HG02973 (cell line): ENCODE results near the gene RGS6.

Experiments used
- ATAC-seq: cut with Tn5 transposase; IDR thresholded peaks from one replicate; pipeline ENCODE4 v1.9.1; 2021; ENCODE audit warnings: moderate library complexity; ENCODE audit not compliant: unreplicated experiment

Gene RGS6

DNA sequence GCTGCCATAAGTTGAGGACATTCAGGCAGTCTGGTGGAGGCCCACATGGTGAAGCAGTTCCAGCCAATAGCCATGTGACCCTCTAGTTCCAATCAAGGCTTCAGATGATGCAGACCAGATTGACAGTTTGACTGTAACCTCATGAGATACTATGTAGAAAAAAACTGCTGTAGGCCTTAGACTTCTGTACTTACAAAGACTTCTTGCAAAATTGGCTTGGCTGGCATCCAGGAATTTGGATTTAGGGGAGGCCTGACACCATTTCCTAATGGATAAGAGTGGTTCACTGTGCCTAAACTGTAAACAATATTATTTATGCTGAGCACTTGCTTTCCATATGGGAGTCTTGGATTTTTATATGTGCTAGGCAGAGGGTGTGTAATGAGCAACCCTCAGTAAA lies 76.4 kb downstream of the RGS6 start:
- ATAC-seq: no peak

- no peak for ATAC-seq
These were observed 78.2 kb downstream of the RGS6 start for GRCh38 chr14:72010474-72010873.

- ATAC-seq: no peak
These were observed 81.6 kb downstream of the RGS6 start for GRCh38 chr14:72013721-72014345.

GRCh38 chr14:72014486-72014885 lies 82.3 kb downstream of the RGS6 start:
- no peak for ATAC-seq

- no peak for ATAC-seq
These were observed 85.1 kb downstream of the RGS6 start for GRCh38 chr14:72017290-72017689.

DNA sequence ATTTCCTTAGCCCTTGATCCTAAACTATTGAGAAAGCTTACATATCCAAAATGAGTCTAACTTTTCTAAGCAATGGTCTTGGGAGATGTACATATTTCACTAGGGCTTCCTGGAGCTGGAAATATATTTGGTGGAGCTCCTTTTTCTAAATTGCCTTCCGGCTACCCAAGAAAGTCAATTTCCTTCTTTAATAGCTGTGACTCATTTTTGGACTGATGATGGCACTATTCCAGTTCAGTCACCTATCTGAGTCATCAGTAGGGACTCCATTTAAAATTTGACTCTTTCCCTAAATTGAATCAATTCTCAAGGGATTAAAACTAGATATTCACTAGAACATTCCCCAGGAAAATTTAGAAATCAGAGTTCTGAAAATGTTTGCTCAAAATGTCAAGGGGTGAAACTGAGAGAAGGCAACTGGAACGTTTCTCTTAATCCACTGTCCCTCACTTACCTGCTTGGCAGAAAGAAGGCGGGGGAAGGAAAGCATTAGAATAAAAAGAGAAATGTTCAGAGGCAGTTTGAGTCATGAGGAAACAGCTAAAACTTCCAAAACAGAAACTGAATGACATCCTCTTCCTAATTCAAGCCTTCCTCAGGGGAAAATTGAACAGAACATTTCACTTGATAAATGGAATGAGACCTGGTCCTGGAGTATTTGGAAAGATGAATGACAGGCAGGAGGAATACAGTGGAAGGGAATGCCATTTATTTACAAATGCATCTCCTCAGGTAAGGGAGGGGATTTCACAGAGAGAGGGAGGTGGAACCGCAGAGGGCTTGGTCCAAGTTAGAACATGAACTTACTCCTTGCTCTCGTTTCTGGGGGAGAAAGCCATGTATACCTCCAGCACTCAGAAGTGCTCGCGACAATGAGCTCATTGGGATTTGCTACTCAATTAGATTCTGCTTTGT lies 91.2 kb downstream of the RGS6 start:
- ATAC-seq: no peak

- ATAC-seq: no peak
These were observed 91.8 kb downstream of the RGS6 start for GRCh38 chr14:72024043-72024407.

GRCh38 chr14:72024504-72024903 lies 92.3 kb downstream of the RGS6 start:
- ATAC-seq: no peak

DNA sequence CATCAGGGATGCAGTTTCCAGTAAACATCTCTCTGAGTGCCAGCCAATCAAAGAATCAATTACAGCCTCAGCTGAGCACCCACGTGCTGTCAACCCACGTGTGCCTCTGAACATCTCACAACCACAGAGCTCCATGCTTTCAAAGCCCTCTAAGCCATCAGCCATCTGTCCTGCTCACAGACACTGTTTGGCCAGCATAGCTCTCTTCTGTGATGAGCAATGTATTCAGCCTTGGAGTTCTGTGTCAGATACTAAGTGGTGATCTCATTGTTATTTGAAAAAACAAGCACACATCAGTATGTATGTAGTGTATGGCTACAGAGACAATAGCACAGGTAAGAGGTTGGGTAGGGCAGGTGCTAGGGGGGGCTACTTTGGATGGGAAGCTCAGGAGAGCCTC lies 94.3 kb downstream of the RGS6 start:
- ATAC-seq: no peak

DNA sequence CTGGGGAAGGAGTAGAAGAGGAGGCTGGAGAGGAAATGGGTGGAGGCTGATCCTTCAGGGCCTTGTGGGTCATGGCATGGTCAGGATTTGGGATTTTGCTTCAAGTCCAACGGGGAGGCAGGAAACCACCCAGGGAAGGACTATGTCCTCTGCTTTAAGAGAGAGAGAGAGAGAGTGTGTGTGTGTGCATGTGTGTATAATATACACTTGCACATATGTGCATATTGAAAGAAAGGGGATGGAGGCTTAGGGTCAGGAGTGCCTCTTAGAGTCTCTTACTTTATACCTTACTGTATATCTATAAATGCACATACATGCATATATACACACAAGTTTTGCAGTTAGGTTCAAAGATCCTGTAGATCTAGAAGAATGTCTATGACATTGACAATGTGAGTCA lies 94.8 kb downstream of the RGS6 start:
- no peak for ATAC-seq

DNA sequence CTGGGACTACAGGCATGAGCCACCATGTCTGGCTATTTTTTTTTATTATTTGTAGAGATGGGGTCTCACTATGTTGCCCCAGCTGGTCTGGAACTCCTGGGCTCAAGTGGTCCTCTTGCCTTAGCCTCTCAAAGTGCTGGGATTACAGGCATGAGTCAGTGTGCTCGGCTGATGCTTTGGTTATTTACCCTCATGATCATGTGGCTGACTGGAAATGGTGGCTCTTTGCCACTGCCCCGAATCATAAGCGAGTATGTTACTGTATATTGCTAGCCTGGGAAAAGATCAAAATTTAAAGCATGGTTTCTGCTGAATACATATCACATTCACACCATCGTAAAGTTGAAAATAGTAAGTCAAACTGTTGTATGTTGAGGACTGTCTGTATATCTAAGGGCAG lies 101.1 kb downstream of the RGS6 start:
- ATAC-seq: no peak

DNA sequence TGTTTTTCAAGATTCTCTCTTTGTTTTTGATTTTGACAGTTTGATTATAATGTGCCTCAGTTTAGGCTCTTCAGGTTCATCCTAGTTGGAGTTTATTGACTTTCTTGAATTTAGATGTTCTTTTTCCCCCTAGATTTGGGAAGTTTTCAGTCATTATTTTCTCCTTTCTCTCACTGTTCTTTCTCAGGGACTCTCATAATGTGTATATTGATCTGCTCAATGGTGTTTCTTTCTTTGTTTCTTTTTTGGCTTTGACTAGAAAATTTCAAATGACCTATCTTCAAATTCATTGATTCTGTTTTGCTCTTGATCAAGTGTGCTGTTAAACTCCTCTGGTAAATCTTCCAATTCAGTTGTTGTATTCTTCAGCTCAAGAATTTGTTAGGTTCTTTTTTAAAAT lies 108.3 kb downstream of the RGS6 start:
- ATAC-seq: no peak

- ATAC-seq: no peak
These were observed 113.0 kb downstream of the RGS6 start for GRCh38 chr14:72045271-72045670.

DNA sequence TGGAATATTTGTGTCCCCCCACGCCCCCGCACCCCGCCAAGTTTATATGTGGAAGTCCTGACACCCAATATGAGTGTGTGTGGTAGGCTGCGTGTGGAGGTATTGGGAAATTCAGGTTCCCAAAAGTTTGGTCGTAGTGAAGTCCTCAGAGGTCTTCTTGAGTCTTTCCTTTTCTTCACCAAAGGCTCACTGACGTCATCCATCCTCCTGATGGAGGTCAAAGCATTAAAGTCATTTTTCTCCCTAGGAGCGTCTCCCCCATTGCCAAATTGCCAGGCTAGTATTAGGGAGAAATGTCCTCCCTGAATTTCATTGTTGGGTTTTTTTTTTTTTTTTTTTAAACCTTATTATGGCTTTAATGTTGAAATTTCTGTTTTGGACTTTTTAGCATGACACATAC lies 113.7 kb downstream of the RGS6 start:
- no peak for ATAC-seq

DNA sequence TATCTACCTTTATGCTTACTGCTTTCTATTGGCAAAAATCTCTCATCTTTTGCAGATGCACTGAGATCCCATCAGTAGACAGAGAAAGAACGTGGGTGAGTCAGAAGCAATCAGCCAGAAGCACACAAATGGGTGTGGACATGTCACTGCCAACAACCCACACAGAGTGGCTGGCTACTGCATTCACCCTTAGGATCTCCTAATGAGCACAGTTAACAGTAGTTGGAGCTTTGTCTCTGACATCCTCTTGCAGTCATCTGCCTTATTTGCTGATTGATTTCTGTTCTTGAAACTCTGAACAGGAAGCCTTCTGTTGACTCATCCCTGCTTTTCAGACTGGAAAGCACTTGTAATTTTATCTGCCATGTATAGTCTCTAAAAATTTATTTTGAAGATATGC lies 117.2 kb downstream of the RGS6 start:
- peak; percentile 60 for ATAC-seq

DNA sequence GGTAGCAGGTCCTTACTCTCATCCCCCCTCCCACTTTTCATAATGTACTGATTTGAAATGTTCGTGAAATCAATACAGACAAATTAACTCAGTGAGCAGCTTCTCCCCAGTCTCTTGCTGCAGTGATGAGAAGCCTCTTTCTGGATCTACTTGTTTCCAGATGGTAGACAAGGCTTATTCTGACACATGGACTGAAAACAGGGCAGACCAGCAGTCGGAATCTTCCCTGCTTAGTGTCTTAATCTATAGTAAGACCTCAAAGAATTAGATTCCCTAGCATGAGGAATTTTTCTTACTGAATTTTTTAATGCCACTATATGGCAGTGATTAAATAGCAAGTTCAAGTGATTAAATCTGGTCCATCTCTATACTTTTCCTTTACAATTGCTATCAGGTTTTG lies 120.1 kb downstream of the RGS6 start:
- no peak for ATAC-seq

GRCh38 chr14:72053651-72054050 lies 121.4 kb downstream of the RGS6 start:
- ATAC-seq: no peak

GRCh38 chr14:72054911-72055310 lies 122.7 kb downstream of the RGS6 start:
- ATAC-seq: no peak

GRCh38 chr14:72057701-72058285 lies 125.6 kb downstream of the RGS6 start:
- no peak for ATAC-seq

DNA sequence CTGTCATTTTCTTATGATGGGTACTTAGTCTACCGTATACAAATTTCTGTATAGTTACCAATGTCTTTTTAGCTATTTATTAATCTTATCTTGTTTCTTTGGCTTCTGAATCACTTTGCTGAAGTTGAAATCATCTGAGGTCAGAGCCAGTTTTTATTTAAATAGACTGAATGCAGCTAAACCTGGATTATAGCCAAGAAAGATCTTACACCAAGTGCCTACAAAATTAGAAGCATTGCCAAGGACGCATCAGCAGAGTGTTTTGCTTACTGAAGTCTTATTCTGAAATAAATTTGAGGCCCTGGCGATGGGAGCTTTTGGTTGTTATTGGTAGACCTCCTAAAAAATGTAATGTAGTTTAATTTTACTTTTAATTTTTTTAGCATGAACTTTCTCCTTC lies 128.2 kb downstream of the RGS6 start:
- ATAC-seq: no peak

GRCh38 chr14:72060917-72061316 lies 128.7 kb downstream of the RGS6 start:
- ATAC-seq: no peak

DNA sequence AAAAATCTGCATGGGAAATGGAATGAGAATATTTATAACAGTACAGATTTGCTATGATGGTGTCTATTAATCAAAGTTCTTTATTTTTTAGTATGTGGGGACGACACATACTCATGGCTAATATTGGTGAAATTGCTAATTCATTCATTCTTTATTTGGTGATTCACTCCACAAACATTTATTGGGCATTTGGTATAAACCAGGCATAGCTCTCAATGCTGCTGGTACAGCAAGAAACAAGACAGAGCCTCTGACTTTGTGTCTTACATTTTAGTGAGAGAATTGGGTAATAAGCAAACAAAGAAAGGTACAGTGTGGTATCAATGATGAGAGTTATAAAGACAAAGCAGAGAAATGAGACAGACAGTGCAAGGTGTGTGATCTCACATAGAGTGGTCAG lies 129.5 kb downstream of the RGS6 start:
- no peak for ATAC-seq
